ENCODE measurements around the gene NEK5.
"Not testable (repeated sequence)": the region's sequence is repeated elsewhere in the genome, so short reads cannot be mapped to it uniquely, and the experiment has no call there.

NEK5 gene

GRCh38 chr13:52137489-52137888 is 8.6 kb upstream of the NEK5 start:
- no peak for DNase-seq (ENCODE audit: low read depth in 2 of 2)

DNA sequence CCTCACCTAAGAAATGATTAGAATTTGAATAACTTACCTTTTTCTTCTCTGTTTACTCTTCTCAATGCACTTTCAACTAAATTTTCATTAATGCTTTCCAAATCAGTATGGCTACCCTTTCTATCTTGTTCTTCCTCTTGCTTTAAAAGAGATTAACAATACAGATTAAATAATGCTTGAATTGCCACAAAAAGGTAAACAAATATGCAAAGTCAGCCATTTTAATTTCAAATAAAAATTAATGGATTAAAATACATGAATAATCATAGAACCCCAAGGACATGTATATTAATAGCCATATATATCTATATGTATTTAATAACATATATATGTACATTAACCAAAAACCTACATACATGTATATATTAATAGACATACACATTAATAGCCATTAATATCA is 7.9 kb upstream of the NEK5 start:
- DNase-seq (ENCODE audit: low read depth in 2 of 2) = no peak

GRCh38 chr13:52130641-52131040 is 1.8 kb upstream of the NEK5 start:
- DNase-seq (ENCODE audit: low read depth in 2 of 2) = no peak

DNA sequence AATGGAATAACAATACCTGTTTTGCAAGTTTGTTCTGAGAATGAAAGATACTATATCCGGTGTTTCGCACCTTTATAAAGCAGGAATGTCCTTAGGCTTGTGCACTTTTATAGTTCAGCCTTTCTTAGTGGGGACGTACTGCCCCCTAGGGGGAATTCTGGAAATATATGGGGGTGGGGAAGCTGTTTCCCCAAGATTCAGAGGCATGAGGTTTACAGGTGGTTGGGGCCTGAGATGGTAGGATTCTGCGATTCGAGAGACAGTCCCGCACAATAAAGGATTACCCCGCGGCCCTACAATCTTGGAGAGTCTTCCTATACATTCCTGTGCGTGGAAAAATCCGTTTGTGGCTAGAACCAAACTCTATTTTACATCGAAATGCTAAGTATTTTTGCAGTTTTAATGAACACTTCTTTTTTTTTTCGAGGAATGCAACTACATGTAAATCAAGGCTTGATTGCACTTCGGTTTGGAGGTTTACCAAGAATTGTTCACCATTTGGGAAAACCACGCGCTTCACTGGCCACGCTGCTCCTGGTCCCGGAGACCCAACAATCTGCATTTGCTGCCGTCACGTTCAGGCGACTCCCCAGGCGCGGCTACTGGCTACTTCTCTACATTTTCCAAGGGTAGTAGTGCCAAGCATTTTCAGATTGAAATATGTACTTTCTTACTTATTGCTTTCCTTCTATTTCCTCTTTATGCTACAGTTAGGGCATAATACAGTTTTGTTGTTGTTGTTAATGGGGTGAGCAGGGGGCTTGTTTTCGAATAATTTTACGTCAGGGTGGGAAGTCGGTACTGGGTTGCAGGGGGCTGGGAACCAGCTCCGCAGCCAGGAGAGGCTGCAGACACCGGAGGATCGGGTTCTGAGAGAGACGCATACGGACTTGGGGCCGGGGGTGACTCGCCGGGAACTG is 830 bp downstream of the NEK5 start:
- peak in 1 of 2 donors; percentile 17 for DNase-seq (ENCODE audit: low read depth in 2 of 2)

DNA sequence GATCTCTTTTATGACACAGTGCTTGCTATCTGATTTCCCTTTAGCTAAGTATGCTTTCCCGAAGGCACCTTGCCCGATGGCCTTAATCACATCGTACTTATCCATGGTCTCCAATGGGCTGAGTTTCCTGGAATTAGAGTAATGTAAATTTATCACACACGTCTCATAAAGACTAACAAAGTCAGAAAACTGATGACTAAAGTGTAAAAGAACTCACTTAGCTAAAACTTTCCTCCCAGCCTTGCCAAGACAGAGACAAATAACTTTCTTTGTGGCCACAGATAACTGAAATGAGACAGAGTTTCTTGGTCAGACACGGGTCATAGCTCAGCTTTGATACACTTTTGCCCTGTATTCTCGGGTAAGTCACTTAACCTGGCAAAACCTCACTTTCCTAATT is 1.5 kb downstream of the NEK5 start:
- DNase-seq (ENCODE audit: low read depth in 2 of 2) = no peak

- no peak for DNase-seq (ENCODE audit: low read depth in 2 of 2)
These were observed 3.3 kb downstream of the NEK5 start for GRCh38 chr13:52125547-52125946.

GRCh38 chr13:52118595-52118994 is 10.3 kb downstream of the NEK5 start:
- no peak for DNase-seq (ENCODE audit: low read depth in 2 of 2)

DNA sequence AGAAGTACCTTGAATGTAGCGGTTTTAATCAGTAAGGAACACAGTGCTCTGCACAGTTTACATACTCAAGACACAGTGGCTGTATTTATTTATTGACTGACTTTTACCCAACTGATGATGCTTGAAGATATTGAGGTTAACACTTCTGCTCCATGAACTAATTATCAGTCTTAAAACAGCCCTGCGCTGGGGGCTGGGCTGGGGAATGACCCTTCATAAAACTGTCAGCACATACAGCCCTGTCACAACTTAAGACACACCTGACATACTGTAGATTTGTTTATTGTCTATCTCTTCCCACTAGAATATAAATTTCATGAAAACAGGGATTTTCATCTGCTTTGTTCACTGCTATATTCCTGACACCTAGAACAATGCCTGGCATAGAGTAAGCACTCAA is 10.8 kb downstream of the NEK5 start:
- DNase-seq (ENCODE audit: low read depth in 2 of 2) = no peak

- no peak for DNase-seq (ENCODE audit: low read depth in 2 of 2)
These were observed 16.3 kb downstream of the NEK5 start for GRCh38 chr13:52112591-52112990.

DNA sequence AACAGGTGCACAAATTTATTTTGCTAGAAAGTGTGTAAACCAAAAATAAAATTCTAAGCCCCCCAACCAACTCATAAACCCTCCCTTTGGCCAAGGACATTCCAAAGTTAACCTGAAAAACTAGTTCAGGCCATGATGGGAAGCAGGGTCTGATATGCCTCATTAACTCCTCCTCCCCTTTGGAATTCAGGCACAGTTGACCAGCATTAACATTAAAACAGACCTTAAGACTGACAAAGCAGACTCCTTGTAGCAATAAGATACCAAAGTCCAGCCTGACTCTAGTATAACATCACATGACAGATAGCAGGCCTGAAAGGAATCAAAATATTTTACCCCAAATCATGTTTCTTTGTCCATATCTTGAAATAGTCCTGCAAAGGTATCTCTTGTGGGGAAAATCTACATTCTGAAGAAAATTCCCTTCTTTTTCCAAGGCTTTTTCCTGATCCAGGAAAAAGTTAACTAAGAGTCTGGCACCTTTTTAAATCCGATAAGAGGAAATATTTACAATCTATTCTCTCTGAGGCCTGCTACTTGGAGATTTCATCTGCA is 19.7 kb downstream of the NEK5 start:
- no peak for DNase-seq (ENCODE audit: low read depth in 2 of 2)

- no peak for DNase-seq (ENCODE audit: low read depth in 2 of 2)
These were observed 23.0 kb downstream of the NEK5 start for GRCh38 chr13:52105841-52106240.

DNA sequence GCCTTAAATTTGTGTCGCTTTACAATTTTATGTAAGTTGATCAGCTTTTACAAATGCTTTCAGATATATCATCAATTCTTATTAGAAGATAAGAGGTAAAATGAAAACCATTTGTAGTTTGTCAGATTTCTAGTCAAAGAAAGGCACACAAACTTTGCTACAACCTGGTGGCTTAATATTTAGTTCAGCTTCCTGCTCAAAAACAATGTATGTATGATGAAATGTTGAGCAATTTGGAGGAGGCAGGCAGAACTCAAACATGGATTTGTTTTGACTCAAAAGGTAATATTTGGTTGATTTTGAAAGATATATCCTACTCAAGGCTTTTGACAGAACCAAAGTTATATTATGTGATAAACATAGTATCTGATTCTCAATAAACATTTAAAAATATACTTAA is 24.2 kb downstream of the NEK5 start:
- no peak for DNase-seq (ENCODE audit: low read depth in 2 of 2)

DNA sequence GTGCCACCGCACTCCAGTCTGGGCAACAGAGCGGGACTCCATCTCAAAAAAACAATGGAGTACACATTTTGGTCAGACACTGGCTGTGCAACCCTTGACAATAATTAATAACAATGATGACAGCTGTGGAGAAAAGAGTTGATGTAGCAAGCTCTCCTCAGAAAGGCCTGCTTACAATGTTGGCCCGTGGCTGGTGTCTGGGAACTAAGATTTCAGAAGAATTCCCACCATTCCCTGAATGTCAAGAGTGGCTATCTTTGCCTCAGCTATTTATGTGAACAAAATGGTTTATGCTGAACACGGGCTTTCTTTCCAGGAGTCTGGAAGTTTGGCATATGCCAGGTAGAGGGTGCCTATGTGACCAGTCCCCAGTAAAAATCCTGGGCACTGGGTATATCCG is 25.5 kb downstream of the NEK5 start:
- DNase-seq (ENCODE audit: low read depth in 2 of 2) = no peak

- not testable (repeated sequence) for DNase-seq (ENCODE audit: low read depth in 2 of 2)
These were observed 26.4 kb downstream of the NEK5 start for GRCh38 chr13:52102423-52102822.

DNA sequence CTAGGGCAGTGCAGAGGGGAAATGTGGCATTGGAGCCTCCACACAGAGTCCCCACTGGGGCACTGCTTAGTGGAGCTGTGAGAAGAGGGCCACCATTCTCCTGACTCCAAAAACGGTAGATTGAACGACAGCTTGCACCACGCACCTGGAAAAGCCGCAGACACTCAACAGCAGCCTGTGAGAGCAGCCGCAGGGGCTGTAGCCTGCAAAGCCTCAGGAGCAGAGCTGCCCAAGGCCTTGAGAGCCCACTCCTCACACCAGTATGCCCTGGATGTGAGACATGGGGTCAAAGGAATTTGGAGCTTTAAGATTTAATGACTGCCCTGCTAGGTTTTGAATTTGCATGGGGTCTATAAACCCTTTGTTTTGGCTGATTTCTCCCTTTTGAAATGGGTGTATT is 31.7 kb downstream of the NEK5 start:
- DNase-seq (ENCODE audit: low read depth in 2 of 2) = no peak

- DNase-seq (ENCODE audit: low read depth in 2 of 2) = no peak
These were observed 32.1 kb downstream of the NEK5 start for GRCh38 chr13:52096748-52097147.

DNA sequence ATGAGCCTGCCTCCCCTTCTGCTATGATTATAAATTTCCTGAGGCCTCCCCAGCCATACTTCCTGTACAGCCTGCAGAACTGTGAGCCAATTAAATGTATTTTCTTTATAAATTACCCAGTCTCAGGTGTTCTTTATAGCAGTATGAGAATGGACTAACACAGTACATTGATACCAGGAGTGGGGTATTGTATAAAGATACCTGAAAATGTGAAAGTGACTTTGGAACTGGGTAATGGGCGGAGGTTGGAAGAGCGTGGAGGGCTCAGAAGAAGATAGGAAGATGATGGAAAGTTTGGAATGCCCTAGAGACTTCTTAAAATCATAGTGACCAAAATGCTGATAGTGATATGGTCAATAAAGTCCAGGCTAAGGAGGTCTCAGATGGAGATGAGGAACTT is 32.8 kb downstream of the NEK5 start:
- DNase-seq (ENCODE audit: low read depth in 2 of 2) = no peak

DNA sequence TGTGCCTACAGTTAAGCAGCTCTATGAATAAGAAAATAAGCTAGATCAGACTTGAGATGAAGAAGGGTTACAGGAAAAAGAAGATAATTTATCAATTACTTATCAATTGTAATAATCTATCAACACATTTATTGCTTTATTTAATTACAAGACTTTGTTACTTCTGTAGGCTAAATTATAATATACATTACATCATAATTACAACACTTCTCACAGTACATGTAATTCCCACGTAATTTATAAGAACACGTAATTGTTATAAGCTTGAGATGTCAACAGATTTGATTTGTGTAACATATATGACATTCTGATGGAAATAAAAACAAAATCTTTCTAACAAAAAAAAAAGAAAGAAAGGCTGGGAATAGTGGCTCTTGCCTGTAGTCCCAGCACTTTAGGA is 36.8 kb downstream of the NEK5 start:
- no peak for DNase-seq (ENCODE audit: low read depth in 2 of 2)

- DNase-seq (ENCODE audit: low read depth in 2 of 2) = no peak
These were observed 37.4 kb downstream of the NEK5 start for GRCh38 chr13:52091473-52091872.

GRCh38 chr13:52085421-52085820 is 43.5 kb downstream of the NEK5 start:
- no peak for DNase-seq (ENCODE audit: low read depth in 2 of 2)

- DNase-seq (ENCODE audit: low read depth in 2 of 2) = not testable (repeated sequence)
These were observed 43.9 kb downstream of the NEK5 start for GRCh38 chr13:52084981-52085380.

GRCh38 chr13:52082601-52083000 is 46.3 kb downstream of the NEK5 start:
- no peak for DNase-seq (ENCODE audit: low read depth in 2 of 2)

DNA sequence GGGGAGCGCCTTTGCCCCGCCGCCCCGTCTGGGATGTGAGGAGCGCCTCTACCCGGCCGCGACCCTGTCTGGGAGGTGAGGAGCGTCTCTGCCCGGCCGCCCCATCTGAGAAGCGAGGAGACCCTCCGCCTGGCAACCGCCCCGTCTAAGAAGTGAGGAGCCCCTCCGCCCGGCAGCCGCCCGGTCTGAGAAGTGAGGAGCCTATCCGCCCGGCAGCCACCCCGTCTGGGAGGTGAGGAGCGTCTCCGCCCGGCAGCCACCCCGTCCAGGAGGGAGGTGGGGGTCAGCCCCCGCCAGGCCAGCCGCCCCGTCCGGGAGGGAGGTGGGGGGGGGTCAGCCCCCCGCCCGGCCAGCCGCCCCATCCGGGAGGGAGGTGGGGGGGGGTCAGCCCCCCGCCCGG is 49.0 kb downstream of the NEK5 start:
- DNase-seq (ENCODE audit: low read depth in 2 of 2) = not testable (repeated sequence)

All from stimulated activated CD8-positive, alpha-beta memory T cell treated with anti-CD3 and anti-CD28 coated beads, Interleukin-2, amount 100 ng/mL, for 48 hours (primary cell).